SK-MEL-5 (cell line): ENCODE results near the gene RHBDD1. TPM values are rescaled to one million over a fixed set of nuclear protein-coding genes. Genes with fewer than 3 reads are reported as not detected.

Experiments used
- DNase-seq: peaks from one replicate; pipeline ENCODE4 v3.0.0-alpha.2; 2016; ENCODE audit warnings: low read depth, low spot score
- in situ Hi-C: cut with HindIII; loops from 2 replicates; pipeline ENCODE4 v1.10.0; 2016; ENCODE audit warnings: low sequenced_read_pairs, high pct_unique_total_duplicates, low pct_unique_long_range_greater_than_20kb
- total RNA-seq: library from RNA; depleted of rRNA; stranded (reverse); fragments of >200 nt; shearing (Covaris generic); gene quantifications from 2 replicates; pipeline ENCODE4 v1.2.3, GENCODE V29; 2014

Gene RHBDD1
- total RNA-seq, 1 experiment from 2014 or later = 13.4 TPM

GRCh38 chr2:226894752-226895151 is 58.9 kb downstream of the RHBDD1 start:
- in situ Hi-C loops = no loop called here

GRCh38 chr2:226895579-226895978 is 59.7 kb downstream of the RHBDD1 start:
- no peak for DNase-seq
- in situ Hi-C loops = no loop called here

More at GRCh38 chr2:226894752-226895151, 58.9 kb downstream of the RHBDD1 start:
- no peak for DNase-seq

- no peak for DNase-seq
- in situ Hi-C loops = no loop called here
Observed at GRCh38 chr2:226898121-226898520, 62.3 kb downstream of the RHBDD1 start.

- in situ Hi-C loops = no loop called here
Observed at GRCh38 chr2:226898897-226899296, 63.0 kb downstream of the RHBDD1 start.

GRCh38 chr2:226902041-226902966 is 66.5 kb downstream of the RHBDD1 start:
- DNase-seq = no peak
- in situ Hi-C loops = no loop called here

More at GRCh38 chr2:226898897-226899296, 63.0 kb downstream of the RHBDD1 start:
- no peak for DNase-seq

GRCh38 chr2:226903179-226903578 is 67.3 kb downstream of the RHBDD1 start:
- in situ Hi-C loops = no loop called here
- no peak for DNase-seq

- DNase-seq = no peak
- in situ Hi-C loops = no loop called here
Observed at GRCh38 chr2:226904592-226904991, 68.7 kb downstream of the RHBDD1 start.

- in situ Hi-C loops = no loop called here
- DNase-seq = no peak
Observed at GRCh38 chr2:226905718-226906117, 69.9 kb downstream of the RHBDD1 start.

GRCh38 chr2:226906163-226906693 is 70.4 kb downstream of the RHBDD1 start:
- no peak for DNase-seq
- in situ Hi-C loops = no loop called here

- in situ Hi-C loops = no loop called here
- DNase-seq = no peak
Observed at GRCh38 chr2:226909126-226909525, 73.3 kb downstream of the RHBDD1 start.

- DNase-seq = no peak
- in situ Hi-C loops = no loop called here
Observed at GRCh38 chr2:226909836-226910235, 74.0 kb downstream of the RHBDD1 start.

- no peak for DNase-seq
- in situ Hi-C loops = no loop called here
Observed at GRCh38 chr2:226910384-226910783, 74.5 kb downstream of the RHBDD1 start.

GRCh38 chr2:226911932-226912331 is 76.1 kb downstream of the RHBDD1 start:
- in situ Hi-C loops = no loop called here
- DNase-seq = no peak

GRCh38 chr2:226913641-226914040 is 77.8 kb downstream of the RHBDD1 start:
- no peak for DNase-seq
- in situ Hi-C loops = no loop called here

- in situ Hi-C loops = no loop called here
- no peak for DNase-seq
Observed at GRCh38 chr2:226915846-226916360, 80.0 kb downstream of the RHBDD1 start.

GRCh38 chr2:226916669-226917068 is 80.8 kb downstream of the RHBDD1 start:
- DNase-seq = no peak
- in situ Hi-C loops = no loop called here

- peak; percentile 53 for DNase-seq
- in situ Hi-C loops = no loop called here
Observed at GRCh38 chr2:226932443-226932842, 96.6 kb downstream of the RHBDD1 start.

- in situ Hi-C loops = no loop called here
- DNase-seq = no peak
Observed at GRCh38 chr2:226934546-226935201, 98.8 kb downstream of the RHBDD1 start.
